Progenitor cell of endocrine pancreas (in vitro differentiated cells): ENCODE results near the gene CHL1. TPM values are rescaled to one million over a fixed set of nuclear protein-coding genes. Genes with fewer than 3 reads are reported as not detected.

Experiments
- DNase-seq: peaks from one replicate; pipeline ENCODE4 v3.0.0; 2021; ENCODE audit warnings: low spot score; ENCODE audit not compliant: unreplicated experiment
- H3K27ac Mint-ChIP-seq: 2 replicates; pipeline ENCODE4 v1.8.0; 2021; ENCODE audit warnings: mild to moderate bottlenecking, moderate library complexity, mixed read lengths
- H3K27me3 Mint-ChIP-seq: 2 replicates; pipeline ENCODE4 v1.8.0; 2021; ENCODE audit warnings: mixed read lengths
- H3K36me3 Mint-ChIP-seq: 2 replicates; pipeline ENCODE4 v1.8.0; 2022; ENCODE audit warnings: mixed read lengths; ENCODE audit not compliant: insufficient read depth
- H3K4me1 Mint-ChIP-seq: 2 replicates; pipeline ENCODE4 v1.8.0; 2021; ENCODE audit warnings: low read depth, mixed read lengths
- H3K4me3 Mint-ChIP-seq: 2 replicates; pipeline ENCODE4 v1.8.0; 2021; ENCODE audit warnings: low read depth, mild to moderate bottlenecking, moderate library complexity, mixed read lengths
- H3K9me3 Mint-ChIP-seq: 2 replicates; pipeline ENCODE4 v1.8.0; 2021; ENCODE audit warnings: low read depth, mixed read lengths
- total RNA-seq: library from RNA; stranded (reverse); gene quantifications from 2 replicates; pipeline ENCODE4 v1.2.1, GENCODE V29; 2021
- TF ChIP-seq, protein P1 (sequence below): fragments of 200-600 bp; sonication (generic); IDR thresholded peaks from one replicate; pipeline ENCODE4 v1.5.0; 2021; ENCODE audit warnings: antibody characterized with exemption, mild to moderate bottlenecking; ENCODE audit not compliant: unreplicated experiment

The CHL1 gene
- total RNA-seq, 1 donor from 2014 or later: 24.7 TPM

- Mint-ChIP-seq H3K9me3 (peaks cover 14% of the 10 kb centered on the region), H3K27me3 (no peaks in the 10 kb centered on the region), H3K36me3 (peaks cover 4% of the 10 kb centered on the region), H3K4me3 (no peak overlapping the region), H3K27ac (no peak overlapping the region), H3K4me1 (peaks cover 6% of the 10 kb centered on the region)
- TF ChIP-seq, protein P1, sequence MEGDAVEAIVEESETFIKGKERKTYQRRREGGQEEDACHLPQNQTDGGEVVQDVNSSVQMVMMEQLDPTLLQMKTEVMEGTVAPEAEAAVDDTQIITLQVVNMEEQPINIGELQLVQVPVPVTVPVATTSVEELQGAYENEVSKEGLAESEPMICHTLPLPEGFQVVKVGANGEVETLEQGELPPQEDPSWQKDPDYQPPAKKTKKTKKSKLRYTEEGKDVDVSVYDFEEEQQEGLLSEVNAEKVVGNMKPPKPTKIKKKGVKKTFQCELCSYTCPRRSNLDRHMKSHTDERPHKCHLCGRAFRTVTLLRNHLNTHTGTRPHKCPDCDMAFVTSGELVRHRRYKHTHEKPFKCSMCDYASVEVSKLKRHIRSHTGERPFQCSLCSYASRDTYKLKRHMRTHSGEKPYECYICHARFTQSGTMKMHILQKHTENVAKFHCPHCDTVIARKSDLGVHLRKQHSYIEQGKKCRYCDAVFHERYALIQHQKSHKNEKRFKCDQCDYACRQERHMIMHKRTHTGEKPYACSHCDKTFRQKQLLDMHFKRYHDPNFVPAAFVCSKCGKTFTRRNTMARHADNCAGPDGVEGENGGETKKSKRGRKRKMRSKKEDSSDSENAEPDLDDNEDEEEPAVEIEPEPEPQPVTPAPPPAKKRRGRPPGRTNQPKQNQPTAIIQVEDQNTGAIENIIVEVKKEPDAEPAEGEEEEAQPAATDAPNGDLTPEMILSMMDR: no peak
- no peak for DNase-seq
These were observed 103.2 kb downstream of the CHL1 start for GRCh38 chr3:299590-300301.

- TF ChIP-seq, protein P1: no peak
- Mint-ChIP-seq H3K27me3 (peaks cover 5% of the 10 kb centered on the region), H3K9me3 (peaks cover 14% of the 10 kb centered on the region), H3K27ac (no peak overlapping the region), H3K36me3 (peaks cover 2% of the 10 kb centered on the region), H3K4me3 (no peak overlapping the region), H3K4me1 (peaks cover 2% of the 10 kb centered on the region)
- no peak for DNase-seq
These were observed 110.6 kb downstream of the CHL1 start for GRCh38 chr3:307182-307581.

DNA sequence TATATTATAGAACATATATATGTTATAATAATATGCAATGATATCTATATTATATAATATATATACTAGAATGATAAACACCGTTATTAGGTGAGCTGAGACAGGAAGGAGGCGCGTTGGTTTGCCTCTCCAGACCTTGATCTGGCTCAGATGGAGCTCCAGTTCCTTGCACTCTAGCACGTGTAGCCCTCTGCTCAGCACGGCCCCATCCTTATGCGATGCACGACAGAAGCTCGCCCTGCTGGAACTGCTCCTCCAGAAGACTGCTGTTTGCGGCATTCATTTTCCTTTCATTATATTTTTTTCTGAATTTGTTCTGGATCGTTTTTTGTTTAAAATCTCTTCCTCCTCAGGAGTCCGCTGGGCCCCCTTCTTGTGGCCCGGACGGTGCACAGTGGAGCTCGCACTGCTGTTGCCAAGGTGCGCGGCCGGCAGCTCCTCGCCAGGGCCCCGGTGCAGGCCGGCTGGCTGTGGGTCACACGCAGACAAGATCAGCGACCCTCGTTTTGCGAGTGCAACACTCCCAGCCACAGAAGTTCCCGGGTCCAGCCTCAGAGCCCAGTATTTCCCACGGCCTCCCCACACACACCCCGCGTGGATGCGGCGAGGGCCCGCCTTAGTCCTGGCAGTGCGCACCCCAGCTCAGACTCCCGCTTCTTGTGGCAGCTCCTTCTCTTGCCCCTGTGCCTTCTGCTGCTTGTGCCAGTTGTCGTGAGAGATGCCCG lies 112.2 kb downstream of the CHL1 start:
- Mint-ChIP-seq H3K27me3 (peaks cover 5% of the 10 kb centered on the region), H3K9me3 (peaks cover under 1% of the 10 kb centered on the region), H3K27ac (no peak overlapping the region), H3K36me3 (no peaks in the 10 kb centered on the region), H3K4me1 (peaks cover 7% of the 10 kb centered on the region), H3K4me3 (no peak overlapping the region)
- no peak for DNase-seq
- TF ChIP-seq, protein P1: no peak

DNA sequence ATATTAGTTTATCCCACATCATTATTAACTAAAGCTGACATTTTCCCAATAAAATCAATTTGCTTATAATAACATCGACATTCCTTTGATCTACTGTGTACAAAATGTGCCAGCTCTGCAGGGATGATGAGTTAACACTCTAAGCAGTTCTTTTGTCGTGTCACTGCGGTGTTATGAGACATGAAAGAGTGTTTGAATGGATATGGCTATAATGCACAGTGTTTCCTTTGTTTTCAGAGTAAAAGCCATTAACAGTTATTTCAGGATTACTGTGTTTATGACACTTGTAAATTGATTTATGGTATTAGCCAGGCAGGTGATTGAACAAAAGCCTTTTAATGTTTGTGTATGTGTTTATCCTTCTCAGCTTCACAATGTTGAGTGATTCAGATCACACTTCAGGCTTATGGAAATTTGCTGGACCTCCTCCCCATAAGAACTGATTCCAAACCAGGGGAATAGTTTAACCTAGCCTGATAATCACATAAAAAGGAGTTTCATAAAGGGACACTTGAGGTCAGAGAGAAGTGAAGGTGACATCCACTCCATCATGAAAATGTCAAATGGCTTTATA lies 115.7 kb downstream of the CHL1 start:
- Mint-ChIP-seq H3K36me3 (no peaks in the 10 kb centered on the region), H3K9me3 (no peaks in the 10 kb centered on the region), H3K4me3 (no peak overlapping the region), H3K27me3 (peaks cover 3% of the 10 kb centered on the region), H3K27ac (no peak overlapping the region), H3K4me1 (peaks cover 7% of the 10 kb centered on the region)
- TF ChIP-seq, protein P1: no peak
- DNase-seq: no peak

GRCh38 chr3:312911-313310 lies 116.3 kb downstream of the CHL1 start:
- no peak overlapping the region for H3K27ac Mint-ChIP-seq
- no peaks in the 10 kb centered on the region for H3K9me3 Mint-ChIP-seq
- DNase-seq: no peak
- TF ChIP-seq, protein P1: no peak
- H3K27me3 Mint-ChIP-seq: peaks cover 3% of the 10 kb centered on the region
- peaks cover 7% of the 10 kb centered on the region for H3K4me1 Mint-ChIP-seq
- no peaks in the 10 kb centered on the region for H3K36me3 Mint-ChIP-seq
- no peak overlapping the region for H3K4me3 Mint-ChIP-seq
